NCI-H2081 treated with DMSO at 0.1 percent for 48 hours (cell line): ENCODE measurements around the gene MSLN.
"Not testable (repeated sequence)": the region's sequence is repeated elsewhere in the genome, so short reads cannot be mapped to it uniquely, and the experiment has no call there.

ENCODE experiments used
- DNase-seq: peaks from one replicate; lab custom pipeline; 2025; lab: John Stamatoyannopoulos, UW

MSLN gene

GRCh38 chr16:760065-760464 lies 469 bp upstream of the MSLN start:
- DNase-seq, result no peak

- DNase-seq, result no peak
These were observed 1.3 kb downstream of the MSLN start for GRCh38 chr16:761625-762513.

GRCh38 chr16:762595-763268 lies 2.2 kb downstream of the MSLN start:
- DNase-seq, result no peak

GRCh38 chr16:763369-764183 lies 3.0 kb downstream of the MSLN start:
- DNase-seq, result no peak

GRCh38 chr16:764184-764750 lies 3.7 kb downstream of the MSLN start:
- DNase-seq, result no peak

GRCh38 chr16:764848-765487 lies 4.4 kb downstream of the MSLN start:
- no peak for DNase-seq

- DNase-seq, result no peak
These were observed 4.9 kb downstream of the MSLN start for GRCh38 chr16:765488-765865.

- DNase-seq, result no peak
These were observed 5.7 kb downstream of the MSLN start for GRCh38 chr16:766008-766819.

GRCh38 chr16:766820-767640 lies 6.5 kb downstream of the MSLN start:
- DNase-seq, result no peak

- DNase-seq, result no peak
These were observed 7.3 kb downstream of the MSLN start for GRCh38 chr16:767743-768235.

GRCh38 chr16:768428-768827 lies 7.9 kb downstream of the MSLN start:
- no peak for DNase-seq

GRCh38 chr16:769184-769784 lies 8.8 kb downstream of the MSLN start:
- no peak for DNase-seq

GRCh38 chr16:769934-770333 lies 9.4 kb downstream of the MSLN start:
- no peak for DNase-seq

- no peak for DNase-seq
These were observed 9.9 kb downstream of the MSLN start for GRCh38 chr16:770411-770810.

- no peak for DNase-seq
These were observed 12.4 kb downstream of the MSLN start for GRCh38 chr16:772959-773358.

- no peak for DNase-seq
These were observed 13.8 kb downstream of the MSLN start for GRCh38 chr16:774086-775001.

- no peak for DNase-seq
These were observed 14.8 kb downstream of the MSLN start for GRCh38 chr16:775236-775796.

- DNase-seq, result not testable (repeated sequence)
These were observed 15.8 kb downstream of the MSLN start for GRCh38 chr16:776298-776697.
